Panc1 (cell line): Measurements from ENCODE around the gene SOWAHC.

ENCODE experiments used
- POLR2AphosphoS5 ChIP-seq: IDR thresholded peaks from 2 replicates; pipeline ENCODE4 v1.6.1; 2012; ENCODE audit warnings: mild to moderate bottlenecking, low read depth, low read length, moderate library complexity
- TF ChIP-seq, protein P1 (sequence below): fragments of 450-650 bp; IDR thresholded peaks from 2 replicates; pipeline ENCODE4 v1.5.1; 2017; ENCODE audit warnings: mild to moderate bottlenecking

DNA sequence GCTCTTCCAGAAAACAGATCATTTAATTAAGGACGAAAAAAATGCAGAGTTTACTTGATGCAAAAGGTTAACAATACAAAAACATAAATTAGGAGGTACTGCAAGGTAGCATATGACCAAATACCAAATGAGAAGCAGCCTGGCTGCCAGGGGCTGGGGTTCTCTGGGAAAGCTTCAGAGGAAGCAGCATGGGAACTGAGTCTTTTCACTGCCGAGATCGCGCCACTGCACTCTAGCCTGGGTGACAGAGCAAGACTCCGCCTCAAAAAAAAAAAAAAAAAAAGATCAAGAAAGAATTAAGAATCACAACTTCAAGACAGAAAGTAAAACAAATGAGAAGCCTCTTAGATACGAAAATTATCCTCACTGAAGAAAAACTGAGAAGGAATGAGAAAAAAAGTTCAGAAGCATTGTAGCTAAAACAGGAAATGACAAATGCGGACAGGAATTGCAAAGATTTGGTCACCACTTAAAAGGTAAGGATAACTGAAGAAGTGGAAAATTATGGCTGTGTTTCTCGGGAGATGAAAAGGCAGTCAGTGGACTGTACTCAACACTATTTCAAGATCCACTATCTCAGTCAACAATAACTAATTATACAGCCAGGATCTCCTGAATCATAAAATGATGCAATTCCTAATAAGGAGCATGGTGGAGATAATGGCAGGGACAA, 4.7 kb upstream of the SOWAHC start:
- TF ChIP-seq POLR2AphosphoS5 = no peak
- TF ChIP-seq, protein P1, sequence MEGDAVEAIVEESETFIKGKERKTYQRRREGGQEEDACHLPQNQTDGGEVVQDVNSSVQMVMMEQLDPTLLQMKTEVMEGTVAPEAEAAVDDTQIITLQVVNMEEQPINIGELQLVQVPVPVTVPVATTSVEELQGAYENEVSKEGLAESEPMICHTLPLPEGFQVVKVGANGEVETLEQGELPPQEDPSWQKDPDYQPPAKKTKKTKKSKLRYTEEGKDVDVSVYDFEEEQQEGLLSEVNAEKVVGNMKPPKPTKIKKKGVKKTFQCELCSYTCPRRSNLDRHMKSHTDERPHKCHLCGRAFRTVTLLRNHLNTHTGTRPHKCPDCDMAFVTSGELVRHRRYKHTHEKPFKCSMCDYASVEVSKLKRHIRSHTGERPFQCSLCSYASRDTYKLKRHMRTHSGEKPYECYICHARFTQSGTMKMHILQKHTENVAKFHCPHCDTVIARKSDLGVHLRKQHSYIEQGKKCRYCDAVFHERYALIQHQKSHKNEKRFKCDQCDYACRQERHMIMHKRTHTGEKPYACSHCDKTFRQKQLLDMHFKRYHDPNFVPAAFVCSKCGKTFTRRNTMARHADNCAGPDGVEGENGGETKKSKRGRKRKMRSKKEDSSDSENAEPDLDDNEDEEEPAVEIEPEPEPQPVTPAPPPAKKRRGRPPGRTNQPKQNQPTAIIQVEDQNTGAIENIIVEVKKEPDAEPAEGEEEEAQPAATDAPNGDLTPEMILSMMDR = no peak
